GM12801 (cell line): ENCODE data around the gene IRF2.

ENCODE experiments used
- TF ChIP-seq, protein P1 (sequence below): IDR thresholded peaks from one replicate; pipeline ENCODE4 v1.5.1; 2011; ENCODE audit warnings: control low read depth; ENCODE audit not compliant: insufficient read length; ENCODE audit errors: extremely low read depth

The IRF2 gene

DNA sequence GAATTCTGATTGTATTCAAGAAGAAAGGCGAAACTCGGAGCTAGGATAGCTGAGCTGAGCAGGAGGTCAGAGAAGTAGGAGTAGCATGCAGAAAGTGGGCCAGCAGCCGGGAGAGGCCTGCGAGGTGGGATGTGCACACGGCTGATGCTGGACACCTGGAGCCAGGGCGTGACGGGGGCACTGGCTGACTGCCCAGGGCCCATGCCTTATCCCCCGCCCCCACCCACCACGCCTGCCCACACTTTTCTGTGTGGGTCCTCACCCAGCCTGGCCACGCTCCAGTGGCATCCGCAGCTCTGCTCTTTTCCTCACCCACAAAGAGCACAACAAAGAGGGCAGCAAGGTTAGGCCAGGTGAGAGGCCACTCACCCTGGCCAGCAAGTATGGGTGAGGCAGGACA, 30.0 kb upstream of the IRF2 start:
- TF ChIP-seq, protein P1, sequence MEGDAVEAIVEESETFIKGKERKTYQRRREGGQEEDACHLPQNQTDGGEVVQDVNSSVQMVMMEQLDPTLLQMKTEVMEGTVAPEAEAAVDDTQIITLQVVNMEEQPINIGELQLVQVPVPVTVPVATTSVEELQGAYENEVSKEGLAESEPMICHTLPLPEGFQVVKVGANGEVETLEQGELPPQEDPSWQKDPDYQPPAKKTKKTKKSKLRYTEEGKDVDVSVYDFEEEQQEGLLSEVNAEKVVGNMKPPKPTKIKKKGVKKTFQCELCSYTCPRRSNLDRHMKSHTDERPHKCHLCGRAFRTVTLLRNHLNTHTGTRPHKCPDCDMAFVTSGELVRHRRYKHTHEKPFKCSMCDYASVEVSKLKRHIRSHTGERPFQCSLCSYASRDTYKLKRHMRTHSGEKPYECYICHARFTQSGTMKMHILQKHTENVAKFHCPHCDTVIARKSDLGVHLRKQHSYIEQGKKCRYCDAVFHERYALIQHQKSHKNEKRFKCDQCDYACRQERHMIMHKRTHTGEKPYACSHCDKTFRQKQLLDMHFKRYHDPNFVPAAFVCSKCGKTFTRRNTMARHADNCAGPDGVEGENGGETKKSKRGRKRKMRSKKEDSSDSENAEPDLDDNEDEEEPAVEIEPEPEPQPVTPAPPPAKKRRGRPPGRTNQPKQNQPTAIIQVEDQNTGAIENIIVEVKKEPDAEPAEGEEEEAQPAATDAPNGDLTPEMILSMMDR, result no peak

DNA sequence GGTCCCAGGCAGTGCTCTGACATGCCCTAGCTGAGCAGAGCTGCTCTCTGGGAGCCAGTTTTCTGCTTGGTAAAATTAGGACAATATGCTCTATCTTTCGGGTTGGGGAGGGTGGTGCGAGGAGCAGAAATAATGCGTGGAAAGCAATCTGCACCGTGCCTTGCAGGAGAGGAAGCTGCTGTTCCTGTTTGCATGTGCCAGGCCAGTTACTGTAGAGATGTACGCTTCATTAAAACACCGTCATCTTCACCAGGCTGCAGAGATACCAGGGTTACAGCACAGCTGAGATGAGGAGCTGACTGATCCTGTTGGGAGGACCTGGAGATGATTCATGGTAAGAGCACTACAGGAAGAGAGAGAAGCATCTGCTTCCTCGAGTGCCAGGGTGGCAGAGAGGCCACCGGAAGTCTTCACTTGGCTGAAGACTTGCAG, 29.5 kb upstream of the IRF2 start:
- TF ChIP-seq, protein P1, result no peak

GRCh38 chr4:184500748-184501589, 26.6 kb upstream of the IRF2 start:
- TF ChIP-seq, protein P1, result no peak

GRCh38 chr4:184499996-184500395, 25.6 kb upstream of the IRF2 start:
- TF ChIP-seq, protein P1, result no peak

DNA sequence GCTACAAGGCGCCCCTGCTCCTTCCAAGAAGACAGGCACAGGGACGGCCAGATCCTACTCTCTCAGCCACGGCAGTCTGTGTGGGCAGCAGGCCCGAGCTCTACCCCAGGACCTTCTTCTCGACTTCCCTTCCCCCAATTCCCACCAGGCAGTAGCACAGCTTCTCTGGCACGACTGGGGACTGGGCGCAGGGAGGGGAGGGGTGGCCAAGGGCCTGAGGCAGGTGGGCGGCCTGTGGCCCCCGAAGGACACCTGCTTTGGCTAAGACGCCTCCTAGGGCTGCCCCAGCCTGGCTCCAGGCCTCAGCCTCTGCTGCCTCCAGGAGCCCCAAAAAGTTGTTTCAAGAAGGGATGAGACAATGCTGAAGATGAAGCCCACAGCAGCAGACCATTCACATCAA, 24.2 kb upstream of the IRF2 start:
- TF ChIP-seq, protein P1, result no peak

GRCh38 chr4:184489771-184490170, 15.4 kb upstream of the IRF2 start:
- TF ChIP-seq, protein P1, result no peak

GRCh38 chr4:184487503-184487902, 13.2 kb upstream of the IRF2 start:
- TF ChIP-seq, protein P1, result no peak

- TF ChIP-seq, protein P1, result no peak
Measured at GRCh38 chr4:184485279-184485678, 10.9 kb upstream of the IRF2 start.
